DND-41 (cell line): ENCODE measurements around the gene CLASP1.

Experiments used
- ATAC-seq: fragments of 200-7000 bp; cut with Tn5 transposase; 3 replicates; pipeline ENCODE4 v1.9.1; 2021; ENCODE audit warnings: low read depth; ENCODE audit not compliant: insufficient read depth
- DNase-seq: peaks from one replicate; pipeline ENCODE4 v3.0.0-alpha.2; 2020
- H2AFZ ChIP-seq: 2 replicates; pipeline ENCODE4 v1.6.0; 2012; ENCODE audit warnings: low read depth, low read length
- H3K27ac ChIP-seq: 2 replicates; pipeline ENCODE4 v1.5.1; 2012; ENCODE audit warnings: low read length, inconsistent platforms
- H3K27me3 ChIP-seq: fragments of 200-600 bp; sonication (generic); 2 replicates; pipeline ENCODE4 v1.6.0; 2012; ENCODE audit warnings: low read length, mild to moderate bottlenecking, inconsistent platforms; ENCODE audit not compliant: insufficient read depth, poor library complexity
- H3K36me3 ChIP-seq: 2 replicates; pipeline ENCODE4 v1.5.1; 2012; ENCODE audit warnings: low read length, inconsistent platforms; ENCODE audit not compliant: insufficient read depth
- H3K4me1 ChIP-seq: 2 replicates; pipeline ENCODE4 v1.5.1; 2012; ENCODE audit warnings: mild to moderate bottlenecking, low read length; ENCODE audit not compliant: insufficient read depth
- H3K4me2 ChIP-seq: 2 replicates; pipeline ENCODE4 v1.6.0; 2012; ENCODE audit warnings: mild to moderate bottlenecking, moderate library complexity, low read length, inconsistent platforms; ENCODE audit not compliant: insufficient read depth
- H3K4me3 ChIP-seq, 2 experiments: fragments of 200-600 bp in 1 of 2; shearing (Covaris generic) in 1 of 2; 2 replicates each; pipeline ENCODE4 v1.5.1; 2012 to 2016; ENCODE audit warnings: inconsistent platforms in 2 of 2, low read length in 2 of 2, mild to moderate bottlenecking in 2 of 2, low read depth in 1 of 2, moderate library complexity in 1 of 2
- H3K79me2 ChIP-seq: 2 replicates; pipeline ENCODE4 v1.6.0; 2012; ENCODE audit warnings: low read length, inconsistent platforms; ENCODE audit not compliant: insufficient read depth
- H3K9ac ChIP-seq: 2 replicates; pipeline ENCODE4 v1.6.0; 2012; ENCODE audit warnings: low read depth, mild to moderate bottlenecking, inconsistent platforms, low read length, moderate library complexity
- H3K9me3 ChIP-seq: 2 replicates; pipeline ENCODE4 v1.5.1; 2012; ENCODE audit warnings: low read length, moderate library complexity, mild to moderate bottlenecking, inconsistent platforms; ENCODE audit not compliant: insufficient read depth, severe bottlenecking
- H4K20me1 ChIP-seq: 2 replicates; pipeline ENCODE4 v1.6.0; 2012; ENCODE audit warnings: low read length; ENCODE audit not compliant: insufficient read depth
- CTCF ChIP-seq: IDR thresholded peaks from 2 replicates; pipeline ENCODE4 v1.5.1; 2012; ENCODE audit warnings: borderline replicate concordance, low read length, moderate library complexity, mild to moderate bottlenecking; ENCODE audit not compliant: poor library complexity, severe bottlenecking; ENCODE audit errors: extremely low read depth
- EZH2 ChIP-seq: IDR thresholded peaks from 3 replicates; pipeline ENCODE4 v1.6.1; 2012; ENCODE audit warnings: borderline replicate concordance, low read depth, mild to moderate bottlenecking, moderate library complexity, low read length, inconsistent platforms; ENCODE audit not compliant: severe bottlenecking

CLASP1 gene

GRCh38 chr2:121603185-121603584 is 46.1 kb downstream of the CLASP1 start:
- TF ChIP-seq EZH2 (no peak), CTCF (no peak)
- no peak overlapping the region for H3K4me2 ChIP-seq
- no peak for ATAC-seq

GRCh38 chr2:121599963-121600651 is 49.2 kb downstream of the CLASP1 start:
- Histone ChIP-seq H3K36me3 (peaks cover 17% of the 10 kb centered on the region), H3K4me2 (no peak overlapping the region), H4K20me1 (peaks cover 30% of the 10 kb centered on the region), H3K79me2 (peaks cover 89% of the 10 kb centered on the region), H3K4me3 (no peak overlapping the region), H3K27ac (no peak overlapping the region), H3K9me3 (no peaks in the 10 kb centered on the region), H3K4me1 (peaks cover 6% of the 10 kb centered on the region; the same call in 1 of the 2 replicates), H3K9ac (no peak overlapping the region), H2AFZ (no peak overlapping the region), H3K27me3 (no peaks in the 10 kb centered on the region)
- TF ChIP-seq CTCF: no peak
- TF ChIP-seq EZH2: no peak
- ATAC-seq (no peak), DNase-seq (no peak)

More at GRCh38 chr2:121603185-121603584, 46.1 kb downstream of the CLASP1 start:
- H3K4me1 ChIP-seq: no peaks in the 10 kb centered on the region
- H3K36me3 ChIP-seq: peaks cover 20% of the 10 kb centered on the region
- H4K20me1 ChIP-seq: peaks cover 29% of the 10 kb centered on the region
- H3K27ac ChIP-seq: no peak overlapping the region
- H3K79me2 ChIP-seq: peaks cover 88% of the 10 kb centered on the region
- H3K9ac ChIP-seq: no peak overlapping the region
- H2AFZ ChIP-seq: no peak overlapping the region
- no peak for DNase-seq
- no peak overlapping the region for H3K4me3 ChIP-seq
- H3K27me3 ChIP-seq: no peaks in the 10 kb centered on the region
- H3K9me3 ChIP-seq: no peaks in the 10 kb centered on the region

- ATAC-seq (no peak), DNase-seq (no peak)
- H3K4me2 ChIP-seq: no peak overlapping the region
- H3K27me3 ChIP-seq: no peaks in the 10 kb centered on the region
- H3K4me1 ChIP-seq: peaks cover 6% of the 10 kb centered on the region; the same call in 1 of the 2 replicates
- H3K4me3 ChIP-seq: no peak overlapping the region
- no peak overlapping the region for H3K27ac ChIP-seq
- no peak overlapping the region for H2AFZ ChIP-seq
- no peak overlapping the region for H3K9ac ChIP-seq
- H3K9me3 ChIP-seq: no peaks in the 10 kb centered on the region
- TF ChIP-seq CTCF: no peak
- no peak for TF ChIP-seq EZH2
- peaks cover 6% of the 10 kb centered on the region for H3K36me3 ChIP-seq
- peaks cover 77% of the 10 kb centered on the region for H3K79me2 ChIP-seq
- peaks cover 28% of the 10 kb centered on the region for H4K20me1 ChIP-seq
Measured at GRCh38 chr2:121598087-121598486, 51.2 kb downstream of the CLASP1 start.
